Neural progenitor cell (in vitro differentiated cells): ENCODE measurements around the gene ENPP1. TPM values are rescaled to one million over a fixed set of nuclear protein-coding genes. Genes with fewer than 3 reads are reported as not detected.

Experiments
- DNase-seq: peaks from one replicate; pipeline ENCODE4 v3.0.0-alpha.2; 2016; ENCODE audit warnings: low spot score
- H2AFZ ChIP-seq: fragments of 200-600 bp; sonication (generic); replicated peaks from 2 replicates; pipeline ENCODE4 v1.6.1; 2016; ENCODE audit warnings: antibody characterized with exemption
- H3F3A ChIP-seq: fragments of 200-600 bp; sonication (generic); 2 replicates; pipeline ENCODE4 v1.6.1; 2016; ENCODE audit warnings: antibody characterized with exemption, low read depth
- H3K27ac ChIP-seq: fragments of 200-600 bp; sonication (generic); 2 replicates; pipeline ENCODE4 v1.5.1; 2016; ENCODE audit warnings: mild to moderate bottlenecking
- H3K27me3 ChIP-seq: fragments of 200-600 bp; sonication (generic); 2 replicates; pipeline ENCODE4 v1.6.1; 2016; ENCODE audit warnings: mild to moderate bottlenecking, moderate library complexity
- H3K36me3 ChIP-seq: fragments of 200-600 bp; sonication (generic); 2 replicates; pipeline ENCODE4 v1.5.1; 2016
- H3K4me1 ChIP-seq: fragments of 200-600 bp; sonication (generic); 2 replicates; pipeline ENCODE4 v1.6.1; 2016; ENCODE audit warnings: mixed run types
- H3K4me2 ChIP-seq: fragments of 200-600 bp; sonication (generic); 2 replicates; pipeline ENCODE4 v1.6.1; 2016
- H3K4me3 ChIP-seq: fragments of 200-600 bp; sonication (generic); 2 replicates; pipeline ENCODE4 v1.5.1; 2016
- H3K79me2 ChIP-seq: fragments of 200-600 bp; sonication (generic); 2 replicates; pipeline ENCODE4 v1.6.1; 2016; ENCODE audit warnings: low read depth
- H3K9ac ChIP-seq: fragments of 200-600 bp; sonication (generic); 2 replicates; pipeline ENCODE4 v1.6.1; 2016
- H3K9me3 ChIP-seq: fragments of 200-600 bp; sonication (generic); 2 replicates; pipeline ENCODE4 v1.5.1; 2016; ENCODE audit warnings: low read depth
- H4K20me1 ChIP-seq: fragments of 200-600 bp; sonication (generic); 2 replicates; pipeline ENCODE4 v1.6.1; 2016; ENCODE audit warnings: low read depth
- H3K27ac Mint-ChIP-seq: 3 replicates; pipeline ENCODE4 v1.8.0; 2021; ENCODE audit warnings: mixed read lengths
- H3K27me3 Mint-ChIP-seq: 2 replicates; pipeline ENCODE4 v1.8.0; 2022; ENCODE audit warnings: low read depth, mild to moderate bottlenecking, inconsistent platforms, moderate library complexity, mixed read lengths; ENCODE audit not compliant: insufficient read depth
- H3K36me3 Mint-ChIP-seq: 3 replicates; pipeline ENCODE4 v1.8.0; 2021; ENCODE audit warnings: mixed read lengths
- H3K4me1 Mint-ChIP-seq: 3 replicates; pipeline ENCODE4 v1.8.0; 2021; ENCODE audit warnings: mixed read lengths
- H3K4me3 Mint-ChIP-seq: 3 replicates; pipeline ENCODE4 v1.8.0; 2021; ENCODE audit warnings: mild to moderate bottlenecking, moderate library complexity, mixed read lengths
- H3K9me3 Mint-ChIP-seq: 3 replicates; pipeline ENCODE4 v1.8.0; 2020; ENCODE audit warnings: mixed read lengths
- CTCF ChIP-seq: fragments of 200-600 bp; sonication (generic); IDR thresholded peaks from 2 replicates; pipeline ENCODE4 v1.5.1; 2017; ENCODE audit warnings: antibody characterized with exemption, mild to moderate bottlenecking
- EZH2 ChIP-seq: fragments of 200-600 bp; sonication (generic); IDR thresholded peaks from 2 replicates; pipeline ENCODE4 v1.6.1; 2017; ENCODE audit warnings: antibody characterized with exemption, mild to moderate bottlenecking, moderate library complexity
- EZH2phosphoT487 ChIP-seq: fragments of 200-600 bp; sonication (generic); IDR thresholded peaks from 2 replicates; pipeline ENCODE4 v1.6.1; 2017; ENCODE audit warnings: antibody characterized with exemption
- total RNA-seq: library from RNA; depleted of rRNA; stranded (reverse); fragments of >200 nt; gene quantifications from 2 replicates; pipeline ENCODE4 v1.2.3, GENCODE V29; 2015; ENCODE audit warnings: low replicate concordance

ENPP1 gene
- total RNA-seq, 1 donor from 2014 or later, result 9.7 TPM

DNA sequence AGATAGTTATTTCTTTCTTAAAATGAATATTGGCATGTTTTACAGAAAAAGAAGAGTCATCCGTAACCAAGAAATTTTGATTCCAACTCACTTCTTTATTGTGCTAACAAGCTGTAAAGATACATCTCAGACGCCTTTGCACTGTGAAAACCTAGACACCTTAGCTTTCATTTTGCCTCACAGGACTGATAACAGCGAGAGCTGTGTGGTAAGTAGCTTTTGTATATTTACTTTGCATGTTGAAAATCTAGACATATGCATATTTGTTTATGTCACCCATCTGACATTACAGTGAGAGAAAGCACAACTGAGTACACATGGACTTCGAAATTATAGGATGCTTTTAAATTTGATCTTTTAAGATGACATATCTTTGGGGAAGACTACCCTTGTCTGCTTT, 78.7 kb downstream of the ENPP1 start:
- H3K9me3 ChIP-seq, result no peaks in the 10 kb centered on the region
- no peaks in the 10 kb centered on the region for H3F3A ChIP-seq
- H2AFZ ChIP-seq, result no peak overlapping the region
- TF ChIP-seq EZH2 (no peak), CTCF (no peak), EZH2phosphoT487 (no peak)
- H3K4me1 Mint-ChIP-seq, result no peaks in the 10 kb centered on the region
- H3K27ac Mint-ChIP-seq, result no peak overlapping the region
- H3K27me3 ChIP-seq, result no peaks in the 10 kb centered on the region
- no peak overlapping the region for H3K4me2 ChIP-seq
- no peak overlapping the region for H3K4me3 ChIP-seq
- H3K4me3 Mint-ChIP-seq, result no peak overlapping the region
- H3K9me3 Mint-ChIP-seq, result peaks cover 5% of the 10 kb centered on the region
- DNase-seq, result no peak
- H3K27ac ChIP-seq, result no peak overlapping the region
- no peaks in the 10 kb centered on the region for H3K36me3 Mint-ChIP-seq
- H3K9ac ChIP-seq, result no peak overlapping the region
- H3K36me3 ChIP-seq, result no peaks in the 10 kb centered on the region
- H3K79me2 ChIP-seq, result no peaks in the 10 kb centered on the region
- no peaks in the 10 kb centered on the region for H4K20me1 ChIP-seq
- H3K27me3 Mint-ChIP-seq, result peaks cover 3% of the 10 kb centered on the region
- no peaks in the 10 kb centered on the region for H3K4me1 ChIP-seq

GRCh38 chr6:131890091-131890490, 82.3 kb downstream of the ENPP1 start:
- DNase-seq, result no peak

GRCh38 chr6:131893198-131893597, 85.4 kb downstream of the ENPP1 start:
- H4K20me1 ChIP-seq, result no peaks in the 10 kb centered on the region
- H2AFZ ChIP-seq, result no peak overlapping the region
- H3K9me3 ChIP-seq, result no peaks in the 10 kb centered on the region
- Mint-ChIP-seq H3K4me3 (no peak overlapping the region), H3K36me3 (no peaks in the 10 kb centered on the region), H3K27ac (no peak overlapping the region), H3K9me3 (peaks cover 8% of the 10 kb centered on the region), H3K27me3 (peaks cover 6% of the 10 kb centered on the region), H3K4me1 (no peaks in the 10 kb centered on the region)
- peaks cover 3% of the 10 kb centered on the region for H3K4me1 ChIP-seq
- DNase-seq, result no peak
- H3K79me2 ChIP-seq, result no peaks in the 10 kb centered on the region
- no peak overlapping the region for H3K9ac ChIP-seq
- H3K36me3 ChIP-seq, result no peaks in the 10 kb centered on the region
- no peak overlapping the region for H3K4me2 ChIP-seq
- H3F3A ChIP-seq, result no peaks in the 10 kb centered on the region
- TF ChIP-seq EZH2phosphoT487, result no peak
- no peak for TF ChIP-seq EZH2
- no peak for TF ChIP-seq CTCF
- H3K27ac ChIP-seq, result no peak overlapping the region
- no peak overlapping the region for H3K4me3 ChIP-seq
- no peaks in the 10 kb centered on the region for H3K27me3 ChIP-seq

More at GRCh38 chr6:131890091-131890490, 82.3 kb downstream of the ENPP1 start:
- Histone ChIP-seq H3K9me3 (no peaks in the 10 kb centered on the region), H3K27ac (no peak overlapping the region), H3K79me2 (no peaks in the 10 kb centered on the region), H2AFZ (no peak overlapping the region), H3K4me1 (peaks cover 3% of the 10 kb centered on the region), H3F3A (no peaks in the 10 kb centered on the region), H3K4me2 (no peak overlapping the region), H3K27me3 (no peaks in the 10 kb centered on the region), H3K36me3 (no peaks in the 10 kb centered on the region), H3K9ac (no peak overlapping the region), H3K4me3 (no peak overlapping the region), H4K20me1 (no peaks in the 10 kb centered on the region)
- Mint-ChIP-seq H3K4me3 (no peak overlapping the region), H3K27me3 (peaks cover 6% of the 10 kb centered on the region), H3K36me3 (no peaks in the 10 kb centered on the region), H3K4me1 (no peaks in the 10 kb centered on the region), H3K27ac (no peak overlapping the region), H3K9me3 (peaks cover 5% of the 10 kb centered on the region)
- no peak for TF ChIP-seq CTCF
- TF ChIP-seq EZH2, result no peak
- no peak for TF ChIP-seq EZH2phosphoT487
